H1 (cell line): ENCODE data around the gene DCAF6. TPM values are rescaled to one million over a fixed set of nuclear protein-coding genes. Genes with fewer than 3 reads are reported as not detected.

Experiments used
- CBX5 ChIP-seq: fragments of 300-800, 300-1000 bp; sonication (generic); IDR thresholded peaks from 2 replicates; pipeline ENCODE4 v1.7.1; 2016; ENCODE audit warnings: antibody characterized with exemption, low read length, low read depth
- RFX5 ChIP-seq: IDR thresholded peaks from 2 replicates; pipeline ENCODE4 v1.6.1; 2011; ENCODE audit warnings: low read depth, low read length, improper control_type of control experiment, borderline replicate concordance
- RXRA ChIP-seq: IDR thresholded peaks from 2 replicates; pipeline ENCODE4 v1.6.1; 2011; ENCODE audit warnings: low read depth, mild to moderate bottlenecking, low read length, moderate library complexity; ENCODE audit not compliant: insufficient read depth
- SIRT6 ChIP-seq: IDR thresholded peaks from one replicate; pipeline ENCODE4 v1.7.1; 2012; ENCODE audit warnings: low read length, inconsistent platforms
- SIX5 ChIP-seq: IDR thresholded peaks from 2 replicates; pipeline ENCODE4 v1.6.1; 2011; ENCODE audit warnings: mild to moderate bottlenecking, low read depth, low read length
- polyA plus RNA-seq, 7 experiments: library from polyadenylated mRNA; depleted of rRNA in 3 of 7; stranded (reverse) in 5 of 7; unstranded in 2 of 7; fragments of >200 nt in 5 of 7; fragments of 200-250 nt in 2 of 7; gene quantifications; 1 replicate in 5 of 7; 2 replicates in 1 of 7; 4 replicates in 1 of 7; pipeline versions ENCODE4 v1.2.1 to v1.2.3, GENCODE V29; 2011 to 2013; ENCODE audit warnings: missing spikeins in 2 of 7, mixed read lengths in 2 of 7
- total RNA-seq: library from RNA; stranded (reverse); fragmentation: NEBNext Ultra II Directional; extraction: Animal tissue kit (Norgen Biotek cat#: 25700); gene quantifications from 2 replicates; pipeline ENCODE4 v1.2.1, GENCODE V29; 2021
- TF ChIP-seq, protein P1 (sequence below): fragments of 300-600 bp; sonication (generic); IDR thresholded peaks from 2 replicates; pipeline ENCODE4 v1.7.1; 2012; ENCODE audit warnings: low read length, moderate library complexity, mild to moderate bottlenecking, inconsistent platforms; ENCODE audit not compliant: insufficient replicate concordance

Gene DCAF6
- total and polyA plus RNA-seq, 2 of the 8 experiments (the other 6 are each of a cell fraction or from before 2014, with no cell fraction given): 12.3 to 17.4 TPM

DNA sequence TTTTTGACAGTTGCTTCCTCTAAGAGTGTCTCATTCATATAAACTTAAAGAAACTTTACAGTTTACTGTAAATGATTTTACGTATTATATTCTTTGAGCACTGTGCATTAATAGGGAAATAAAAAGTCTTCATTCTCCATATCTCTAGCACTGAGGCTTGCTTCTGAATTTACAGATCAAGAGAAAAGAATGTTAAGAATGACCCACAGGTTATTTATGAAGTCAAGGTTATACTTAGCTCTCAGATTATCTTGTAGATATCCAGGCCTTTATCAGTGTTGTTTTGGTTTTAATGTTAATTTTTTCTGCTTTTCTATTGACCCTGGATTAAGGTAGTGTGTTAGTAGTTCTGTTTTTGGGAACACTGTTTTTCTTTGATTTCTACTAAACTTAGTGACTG is 108.8 kb downstream of the DCAF6 start (continued):
- TF ChIP-seq, protein P1, sequence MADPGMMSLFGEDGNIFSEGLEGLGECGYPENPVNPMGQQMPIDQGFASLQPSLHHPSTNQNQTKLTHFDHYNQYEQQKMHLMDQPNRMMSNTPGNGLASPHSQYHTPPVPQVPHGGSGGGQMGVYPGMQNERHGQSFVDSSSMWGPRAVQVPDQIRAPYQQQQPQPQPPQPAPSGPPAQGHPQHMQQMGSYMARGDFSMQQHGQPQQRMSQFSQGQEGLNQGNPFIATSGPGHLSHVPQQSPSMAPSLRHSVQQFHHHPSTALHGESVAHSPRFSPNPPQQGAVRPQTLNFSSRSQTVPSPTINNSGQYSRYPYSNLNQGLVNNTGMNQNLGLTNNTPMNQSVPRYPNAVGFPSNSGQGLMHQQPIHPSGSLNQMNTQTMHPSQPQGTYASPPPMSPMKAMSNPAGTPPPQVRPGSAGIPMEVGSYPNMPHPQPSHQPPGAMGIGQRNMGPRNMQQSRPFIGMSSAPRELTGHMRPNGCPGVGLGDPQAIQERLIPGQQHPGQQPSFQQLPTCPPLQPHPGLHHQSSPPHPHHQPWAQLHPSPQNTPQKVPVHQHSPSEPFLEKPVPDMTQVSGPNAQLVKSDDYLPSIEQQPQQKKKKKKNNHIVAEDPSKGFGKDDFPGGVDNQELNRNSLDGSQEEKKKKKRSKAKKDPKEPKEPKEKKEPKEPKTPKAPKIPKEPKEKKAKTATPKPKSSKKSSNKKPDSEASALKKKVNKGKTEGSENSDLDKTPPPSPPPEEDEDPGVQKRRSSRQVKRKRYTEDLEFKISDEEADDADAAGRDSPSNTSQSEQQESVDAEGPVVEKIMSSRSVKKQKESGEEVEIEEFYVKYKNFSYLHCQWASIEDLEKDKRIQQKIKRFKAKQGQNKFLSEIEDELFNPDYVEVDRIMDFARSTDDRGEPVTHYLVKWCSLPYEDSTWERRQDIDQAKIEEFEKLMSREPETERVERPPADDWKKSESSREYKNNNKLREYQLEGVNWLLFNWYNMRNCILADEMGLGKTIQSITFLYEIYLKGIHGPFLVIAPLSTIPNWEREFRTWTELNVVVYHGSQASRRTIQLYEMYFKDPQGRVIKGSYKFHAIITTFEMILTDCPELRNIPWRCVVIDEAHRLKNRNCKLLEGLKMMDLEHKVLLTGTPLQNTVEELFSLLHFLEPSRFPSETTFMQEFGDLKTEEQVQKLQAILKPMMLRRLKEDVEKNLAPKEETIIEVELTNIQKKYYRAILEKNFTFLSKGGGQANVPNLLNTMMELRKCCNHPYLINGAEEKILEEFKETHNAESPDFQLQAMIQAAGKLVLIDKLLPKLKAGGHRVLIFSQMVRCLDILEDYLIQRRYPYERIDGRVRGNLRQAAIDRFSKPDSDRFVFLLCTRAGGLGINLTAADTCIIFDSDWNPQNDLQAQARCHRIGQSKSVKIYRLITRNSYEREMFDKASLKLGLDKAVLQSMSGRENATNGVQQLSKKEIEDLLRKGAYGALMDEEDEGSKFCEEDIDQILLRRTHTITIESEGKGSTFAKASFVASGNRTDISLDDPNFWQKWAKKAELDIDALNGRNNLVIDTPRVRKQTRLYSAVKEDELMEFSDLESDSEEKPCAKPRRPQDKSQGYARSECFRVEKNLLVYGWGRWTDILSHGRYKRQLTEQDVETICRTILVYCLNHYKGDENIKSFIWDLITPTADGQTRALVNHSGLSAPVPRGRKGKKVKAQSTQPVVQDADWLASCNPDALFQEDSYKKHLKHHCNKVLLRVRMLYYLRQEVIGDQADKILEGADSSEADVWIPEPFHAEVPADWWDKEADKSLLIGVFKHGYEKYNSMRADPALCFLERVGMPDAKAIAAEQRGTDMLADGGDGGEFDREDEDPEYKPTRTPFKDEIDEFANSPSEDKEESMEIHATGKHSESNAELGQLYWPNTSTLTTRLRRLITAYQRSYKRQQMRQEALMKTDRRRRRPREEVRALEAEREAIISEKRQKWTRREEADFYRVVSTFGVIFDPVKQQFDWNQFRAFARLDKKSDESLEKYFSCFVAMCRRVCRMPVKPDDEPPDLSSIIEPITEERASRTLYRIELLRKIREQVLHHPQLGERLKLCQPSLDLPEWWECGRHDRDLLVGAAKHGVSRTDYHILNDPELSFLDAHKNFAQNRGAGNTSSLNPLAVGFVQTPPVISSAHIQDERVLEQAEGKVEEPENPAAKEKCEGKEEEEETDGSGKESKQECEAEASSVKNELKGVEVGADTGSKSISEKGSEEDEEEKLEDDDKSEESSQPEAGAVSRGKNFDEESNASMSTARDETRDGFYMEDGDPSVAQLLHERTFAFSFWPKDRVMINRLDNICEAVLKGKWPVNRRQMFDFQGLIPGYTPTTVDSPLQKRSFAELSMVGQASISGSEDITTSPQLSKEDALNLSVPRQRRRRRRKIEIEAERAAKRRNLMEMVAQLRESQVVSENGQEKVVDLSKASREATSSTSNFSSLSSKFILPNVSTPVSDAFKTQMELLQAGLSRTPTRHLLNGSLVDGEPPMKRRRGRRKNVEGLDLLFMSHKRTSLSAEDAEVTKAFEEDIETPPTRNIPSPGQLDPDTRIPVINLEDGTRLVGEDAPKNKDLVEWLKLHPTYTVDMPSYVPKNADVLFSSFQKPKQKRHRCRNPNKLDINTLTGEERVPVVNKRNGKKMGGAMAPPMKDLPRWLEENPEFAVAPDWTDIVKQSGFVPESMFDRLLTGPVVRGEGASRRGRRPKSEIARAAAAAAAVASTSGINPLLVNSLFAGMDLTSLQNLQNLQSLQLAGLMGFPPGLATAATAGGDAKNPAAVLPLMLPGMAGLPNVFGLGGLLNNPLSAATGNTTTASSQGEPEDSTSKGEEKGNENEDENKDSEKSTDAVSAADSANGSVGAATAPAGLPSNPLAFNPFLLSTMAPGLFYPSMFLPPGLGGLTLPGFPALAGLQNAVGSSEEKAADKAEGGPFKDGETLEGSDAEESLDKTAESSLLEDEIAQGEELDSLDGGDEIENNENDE: no peak
- no peak for TF ChIP-seq RFX5
- no peak for TF ChIP-seq SIX5
- TF ChIP-seq CBX5: no peak
- no peak for TF ChIP-seq RXRA
- no peak for TF ChIP-seq SIRT6
